B cell (primary cell): ENCODE data around the gene SH3BP2. TPM values are rescaled to one million over a fixed set of nuclear protein-coding genes. Genes with fewer than 3 reads are reported as not detected.

ENCODE experiments used
- ATAC-seq: fragments of 200-7000 bp; cut with Tn5 transposase; one replicate; pipeline ENCODE4 v1.10.0; 2021; ENCODE audit warnings: low read depth, mild to moderate bottlenecking, moderate number of reproducible peaks, moderate library complexity
- CTCF ChIA-PET: fragments of 350-600 bp; sonication (Branson Sonifier 250); formaldehyde crosslinking; loops from one replicate; lab custom pipeline; 2021; ENCODE audit warnings: antibody characterized with exemption, inconsistent platforms; lab: Charles Lee
- POLR2A ChIA-PET: fragments of 350-600 bp; sonication (Branson Sonifier 250); formaldehyde crosslinking; loops from one replicate; lab custom pipeline; 2021; ENCODE audit warnings: antibody characterized with exemption; lab: Charles Lee
- DNase-seq: peaks from one replicate; pipeline ENCODE4 v3.0.0; 2013
- H2AFZ ChIP-seq: 2 replicates; pipeline ENCODE4 v1.6.1; 2012; ENCODE audit warnings: mild to moderate bottlenecking, low read depth, low read length; ENCODE audit not compliant: insufficient read depth, poor library complexity, severe bottlenecking
- H3K27ac ChIP-seq, 2 donors: 1 replicate in 1 of 2; 2 replicates in 1 of 2; pipeline ENCODE4 v1.5.1; 2012 to 2013; ENCODE audit warnings: low read length in 2 of 2, mild to moderate bottlenecking in 2 of 2, moderate library complexity in 1 of 2
- H3K27me3 ChIP-seq, 4 experiments: fragments of 200-600 bp in 1 of 4; sonication (generic) in 1 of 4; replicated peaks in 1 of 4; 1 replicate in 2 of 4; 2 replicates in 2 of 4; pipeline versions ENCODE4 v1.6.1 to v1.7.0; 2013 to 2016; ENCODE audit warnings: low read length in 3 of 4, mild to moderate bottlenecking in 2 of 4, mixed read lengths in 1 of 4, moderate library complexity in 1 of 4; ENCODE audit not compliant: insufficient read depth in 4 of 4, control insufficient read depth in 3 of 4; ENCODE audit errors: control extremely low read depth in 1 of 4
- H3K36me3 ChIP-seq, 2 experiments: replicated peaks in 1 of 2; 1 replicate in 1 of 2; 2 replicates in 1 of 2; pipeline versions ENCODE4 v1.6.1 to v1.7.1; 2013; ENCODE audit warnings: low read length in 1 of 2; ENCODE audit not compliant: insufficient read depth in 2 of 2, control insufficient read depth in 1 of 2; ENCODE audit errors: control extremely low read depth in 1 of 2, extremely low read depth in 1 of 2
- H3K4me1 ChIP-seq, 2 donors: fragments of 200-600 bp in 1 of 2; sonication (generic) in 1 of 2; 1 replicate in 1 of 2; 2 replicates in 1 of 2; pipeline versions ENCODE4 v1.5.1 to v1.6.1; 2013 to 2017; ENCODE audit warnings: low read length in 2 of 2; ENCODE audit not compliant: control insufficient read depth in 2 of 2, insufficient read depth in 2 of 2
- H3K4me2 ChIP-seq: replicated peaks from 2 replicates; pipeline ENCODE3; 2012; ENCODE audit warnings: mild to moderate bottlenecking, low read depth, low read length; ENCODE audit not compliant: poor library complexity, severe bottlenecking
- H3K4me3 ChIP-seq, 5 experiments: fragments of 200-600 bp in 1 of 5; sonication (generic) in 1 of 5; 1 replicate in 3 of 5; 2 replicates in 2 of 5; pipeline versions ENCODE4 v1.5.1 to v1.7.0; 2011 to 2016; ENCODE audit warnings: low read length in 4 of 5, mild to moderate bottlenecking in 4 of 5, low read depth in 2 of 5, control low read depth in 1 of 5, moderate library complexity in 1 of 5; ENCODE audit not compliant: insufficient read depth in 1 of 5; ENCODE audit errors: control extremely low read depth in 1 of 5, extremely low read depth in 1 of 5
- H3K79me2 ChIP-seq: fragments of 200-600 bp; sonication (generic); one replicate; pipeline ENCODE4 v1.6.0; 2016; ENCODE audit warnings: low read length; ENCODE audit not compliant: control insufficient read depth, insufficient read depth
- H3K9ac ChIP-seq: fragments of 200-600 bp; sonication (generic); 2 replicates; pipeline ENCODE4 v1.6.1; 2017; ENCODE audit warnings: mild to moderate bottlenecking, low read length, moderate library complexity
- H3K9me3 ChIP-seq, 3 donors: one replicate each; pipeline versions ENCODE4 v1.6.1 to v1.7.1; 2013; ENCODE audit warnings: low read length in 2 of 3; ENCODE audit not compliant: control insufficient read depth in 2 of 3, insufficient read depth in 1 of 3; ENCODE audit errors: control extremely low read depth in 1 of 3
- H4K20me1 ChIP-seq: 2 replicates; pipeline ENCODE4 v1.6.0; 2012; ENCODE audit warnings: mild to moderate bottlenecking, low read length; ENCODE audit not compliant: insufficient read depth, control insufficient read depth, poor library complexity, severe bottlenecking
- H3K27ac Mint-ChIP-seq: one replicate; pipeline ENCODE4 v1.8.0; 2021; ENCODE audit warnings: mixed read lengths
- H3K27me3 Mint-ChIP-seq: one replicate; pipeline ENCODE4 v1.8.0; 2021; ENCODE audit warnings: mixed read lengths
- H3K4me1 Mint-ChIP-seq: one replicate; pipeline ENCODE4 v1.8.0; 2021; ENCODE audit warnings: mixed read lengths
- H3K4me3 Mint-ChIP-seq: one replicate; pipeline ENCODE4 v1.8.0; 2021; ENCODE audit warnings: mixed read lengths
- H3K9me3 Mint-ChIP-seq: one replicate; pipeline ENCODE4 v1.8.0; 2022; ENCODE audit warnings: mixed read lengths; ENCODE audit not compliant: insufficient read depth
- EZH2 ChIP-seq: IDR thresholded peaks from 2 replicates; pipeline ENCODE4 v1.6.1; 2012; ENCODE audit warnings: borderline replicate concordance, low read depth, mild to moderate bottlenecking, moderate library complexity, low read length; ENCODE audit not compliant: insufficient read depth, poor library complexity, severe bottlenecking
- WGBS: methylation state at CpG from one replicate; pipeline ENCODE4 v1.1.5; 2013; ENCODE audit warnings: missing lambda C conversion rate; ENCODE audit not compliant: insufficient coverage; 5-methylcytosine and 5-hydroxymethylcytosine counted together
- intact Hi-C: fragments of 100-400 bp; cut with micrococcal nuclease; formaldehyde crosslinking; loops from one replicate; pipeline ENCODE4 v1.10.0; 2022
- polyA plus RNA-seq: library from polyadenylated mRNA; depleted of rRNA; stranded (reverse); fragments of >200 nt; gene quantifications from 2 replicates; pipeline ENCODE4 v1.2.3, GENCODE V29; 2012
- total RNA-seq, 2 donors: library from RNA; stranded (reverse); fragments of 120-200 nt in 1 of 2; gene quantifications; 1 replicate in 1 of 2; 2 replicates in 1 of 2; pipeline versions ENCODE4 v1.2.3 to v1.2.4, GENCODE V29; 2013 to 2022
- TF ChIP-seq, protein P1 (sequence below): fragments of 200-600 bp; IDR thresholded peaks from one replicate; pipeline ENCODE4 v1.8.0; 2022; ENCODE audit warnings: antibody characterized with exemption, mild to moderate bottlenecking

Gene SH3BP2
- total and polyA plus RNA-seq, 2 donors (not counting 1 experiment from before 2014, with no cell fraction given) = 30.8 to 219 TPM

DNA sequence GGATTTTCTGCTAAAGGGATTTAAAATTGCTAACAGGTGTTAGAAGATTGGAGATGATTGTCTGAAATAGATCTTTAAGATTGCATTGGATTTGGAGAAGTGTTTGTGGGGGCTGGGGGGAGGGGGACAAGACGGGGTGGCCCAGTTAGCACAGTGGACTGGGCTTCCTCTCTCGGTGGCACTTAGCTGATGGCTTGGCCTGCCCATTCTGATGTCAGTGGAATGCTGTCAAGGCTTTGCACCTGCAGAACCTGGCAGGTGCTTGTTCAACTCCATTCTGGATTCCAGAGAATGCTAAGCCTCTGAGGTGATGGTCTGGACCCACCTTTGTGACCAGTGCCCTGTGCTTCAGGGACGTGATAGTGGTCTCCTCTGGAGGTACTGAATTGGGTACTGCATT, 94.5 kb downstream of the SH3BP2 start:
- H3K36me3 ChIP-seq = peaks cover 22 to 83% of the 10 kb centered on the region in 2 experiments
- H3K4me3 Mint-ChIP-seq = no peak overlapping the region
- no peak overlapping the region for H3K27ac Mint-ChIP-seq
- no peak overlapping the region for H3K4me2 ChIP-seq
- DNase-seq (no peak), ATAC-seq (no peak)
- ChIA-PET POLR2A (no interaction called here), CTCF (no interaction called here)
- H3K27ac ChIP-seq = no peak overlapping the region
- TF ChIP-seq, protein P1, sequence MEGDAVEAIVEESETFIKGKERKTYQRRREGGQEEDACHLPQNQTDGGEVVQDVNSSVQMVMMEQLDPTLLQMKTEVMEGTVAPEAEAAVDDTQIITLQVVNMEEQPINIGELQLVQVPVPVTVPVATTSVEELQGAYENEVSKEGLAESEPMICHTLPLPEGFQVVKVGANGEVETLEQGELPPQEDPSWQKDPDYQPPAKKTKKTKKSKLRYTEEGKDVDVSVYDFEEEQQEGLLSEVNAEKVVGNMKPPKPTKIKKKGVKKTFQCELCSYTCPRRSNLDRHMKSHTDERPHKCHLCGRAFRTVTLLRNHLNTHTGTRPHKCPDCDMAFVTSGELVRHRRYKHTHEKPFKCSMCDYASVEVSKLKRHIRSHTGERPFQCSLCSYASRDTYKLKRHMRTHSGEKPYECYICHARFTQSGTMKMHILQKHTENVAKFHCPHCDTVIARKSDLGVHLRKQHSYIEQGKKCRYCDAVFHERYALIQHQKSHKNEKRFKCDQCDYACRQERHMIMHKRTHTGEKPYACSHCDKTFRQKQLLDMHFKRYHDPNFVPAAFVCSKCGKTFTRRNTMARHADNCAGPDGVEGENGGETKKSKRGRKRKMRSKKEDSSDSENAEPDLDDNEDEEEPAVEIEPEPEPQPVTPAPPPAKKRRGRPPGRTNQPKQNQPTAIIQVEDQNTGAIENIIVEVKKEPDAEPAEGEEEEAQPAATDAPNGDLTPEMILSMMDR = no peak
- TF ChIP-seq EZH2 = no peak
- intact Hi-C loops = no loop called here
- no peak overlapping the region for H2AFZ ChIP-seq
- no peaks in the 10 kb centered on the region for H3K9me3 Mint-ChIP-seq
- no peaks in the 10 kb centered on the region for H3K9me3 ChIP-seq
- peaks cover 81% of the 10 kb centered on the region for H4K20me1 ChIP-seq
- no peak overlapping the region for H3K9ac ChIP-seq
- peaks cover 2% of the 10 kb centered on the region for H3K4me1 Mint-ChIP-seq
- H3K79me2 ChIP-seq = peaks cover 92% of the 10 kb centered on the region
- H3K27me3 ChIP-seq = no peaks in the 10 kb centered on the region
- no peak overlapping the region for H3K4me3 ChIP-seq
- 90% methylated on average over 3 of the region's 3 CpGs for WGBS
- no peaks in the 10 kb centered on the region for H3K27me3 Mint-ChIP-seq
- no peaks in the 10 kb centered on the region for H3K4me1 ChIP-seq

DNA sequence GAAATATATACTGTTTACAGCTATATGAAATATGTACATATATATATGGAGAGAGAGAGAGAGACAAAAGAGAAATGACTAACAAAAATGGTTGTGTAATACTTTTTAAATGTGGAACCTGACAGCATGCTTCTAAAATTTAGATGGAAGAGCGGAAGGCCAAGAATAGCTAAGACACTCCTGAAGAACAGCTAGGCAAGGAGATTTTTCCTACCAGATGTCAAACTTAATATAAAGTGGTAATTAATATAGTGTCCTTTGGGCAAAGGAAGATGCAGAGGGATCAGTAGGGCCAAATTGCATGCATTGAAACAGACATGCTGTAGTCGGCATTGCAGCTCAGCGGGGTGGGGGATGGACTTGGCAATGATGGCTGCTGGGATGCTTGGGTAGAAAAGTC, 96.0 kb downstream of the SH3BP2 start:
- Histone ChIP-seq H2AFZ (no peak overlapping the region), H3K9me3 (no peaks in the 10 kb centered on the region), H3K27me3 (no peaks in the 10 kb centered on the region), H3K27ac (no peak overlapping the region), H4K20me1 (peaks cover 82% of the 10 kb centered on the region), H3K4me3 (no peak overlapping the region), H3K4me1 (no peaks in the 10 kb centered on the region), H3K79me2 (peaks cover 81% of the 10 kb centered on the region), H3K4me2 (no peak overlapping the region), H3K36me3 (peaks cover 23 to 80% of the 10 kb centered on the region in 2 experiments), H3K9ac (no peak overlapping the region)
- Mint-ChIP-seq H3K27ac (no peak overlapping the region), H3K4me1 (peaks cover 2% of the 10 kb centered on the region), H3K9me3 (no peaks in the 10 kb centered on the region), H3K27me3 (no peaks in the 10 kb centered on the region), H3K4me3 (no peak overlapping the region)
- intact Hi-C loops = no loop called here
- POLR2A ChIA-PET = interaction anchor here (0.5 kb wide), 1 partner anchor 396 kb away, joined by 6 read pairs; no protein-coding TSS in a partner anchor
- DNase-seq (no peak), ATAC-seq (no peak)
- WGBS = no CpG with 5 or more reads among the region's 3 CpGs
- CTCF ChIA-PET = interaction anchor here (0.5 kb wide), 1 partner anchor 167 kb away, joined by 3 read pairs; no protein-coding TSS in a partner anchor
- no peak for TF ChIP-seq EZH2
- TF ChIP-seq, protein P1 = no peak

Other genes with a start within 250 kb of the SH3BP2 start
- 47.6 and 51.0 TPM in 2 replicates for gene TNIP2, start 36.7 kb upstream of the SH3BP2 start, total RNA-seq
- gene TNIP2, start 36.7 kb upstream of the SH3BP2 start, polyA plus RNA-seq = 71.9 and 107 TPM in 2 replicates
- 383 and 417 TPM in 2 replicates for gene ADD1, start 50.8 kb downstream of the SH3BP2 start, total RNA-seq
- 294 and 302 TPM in 2 replicates for gene ADD1, start 50.8 kb downstream of the SH3BP2 start, polyA plus RNA-seq
- gene NOP14, start 170.3 kb downstream of the SH3BP2 start, total RNA-seq = 27.1 and 30.4 TPM in 2 replicates
- 9.1 and 9.8 TPM in 2 replicates for gene NOP14, start 170.3 kb downstream of the SH3BP2 start, polyA plus RNA-seq
- gene GRK4, start 170.5 kb downstream of the SH3BP2 start, total RNA-seq = 1.5 and 2.3 TPM in 2 replicates
- gene GRK4, start 170.5 kb downstream of the SH3BP2 start, polyA plus RNA-seq = 0.73 and 0.92 TPM in 2 replicates